HEK293 (cell line): ENCODE data around the gene KIF20A.

Experiments
- OSR2 ChIP-seq: fragments of 450-650 bp; formaldehyde crosslinking; IDR thresholded peaks from 2 replicates; pipeline ENCODE4 v1.5.1; 2016; ENCODE audit warnings: missing biosample characterization, missing genetic modification characterization
- OVOL3 ChIP-seq: fragments of 450-650 bp; formaldehyde crosslinking; IDR thresholded peaks from 2 replicates; pipeline ENCODE4 v1.5.1; 2016; ENCODE audit warnings: missing biosample characterization, missing genetic modification characterization
- PRDM10 ChIP-seq: fragments of 450-650 bp; formaldehyde crosslinking; IDR thresholded peaks from 2 replicates; pipeline ENCODE4 v1.5.1; 2016; ENCODE audit warnings: missing biosample characterization, missing genetic modification characterization
- SP3 ChIP-seq: fragments of 450-650 bp; formaldehyde crosslinking; IDR thresholded peaks from 2 replicates; pipeline ENCODE4 v1.5.1; 2016; ENCODE audit warnings: missing biosample characterization, missing genetic modification characterization
- ZBTB48 ChIP-seq: fragments of 450-650 bp; formaldehyde crosslinking; IDR thresholded peaks from 2 replicates; pipeline ENCODE4 v1.5.1; 2016; ENCODE audit warnings: missing biosample characterization, missing genetic modification characterization
- ZFHX2 ChIP-seq: fragments of 450-650 bp; formaldehyde crosslinking; conservative IDR thresholded peaks from 2 replicates; pipeline ENCODE4 v1.5.1; 2016; ENCODE audit warnings: missing biosample characterization, missing genetic modification characterization
- ZNF10 ChIP-seq: fragments of 450-650 bp; formaldehyde crosslinking; IDR thresholded peaks from 2 replicates; pipeline ENCODE4 v1.5.1; 2017; ENCODE audit warnings: missing biosample characterization, missing genetic modification characterization
- ZNF133 ChIP-seq: fragments of 450-650 bp; formaldehyde crosslinking; IDR thresholded peaks from 2 replicates; pipeline ENCODE4 v1.5.1; 2016; ENCODE audit warnings: missing biosample characterization, missing genetic modification characterization
- ZNF2 ChIP-seq: fragments of 450-650 bp; formaldehyde crosslinking; IDR thresholded peaks from 2 replicates; pipeline ENCODE4 v1.5.1; 2016; ENCODE audit warnings: missing biosample characterization, missing genetic modification characterization
- ZNF214 ChIP-seq: fragments of 450-650 bp; formaldehyde crosslinking; IDR thresholded peaks from 2 replicates; pipeline ENCODE4 v1.5.1; 2017; ENCODE audit warnings: missing biosample characterization, mild to moderate bottlenecking, missing genetic modification characterization, borderline replicate concordance
- ZNF223 ChIP-seq: fragments of 450-650 bp; formaldehyde crosslinking; IDR thresholded peaks from 2 replicates; pipeline ENCODE4 v1.5.1; 2016; ENCODE audit warnings: missing biosample characterization, missing genetic modification characterization
- ZNF248 ChIP-seq: fragments of 450-650 bp; formaldehyde crosslinking; IDR thresholded peaks from 2 replicates; pipeline ENCODE4 v1.5.1; 2017; ENCODE audit warnings: missing biosample characterization, missing genetic modification characterization
- ZNF266 ChIP-seq: fragments of 450-650 bp; formaldehyde crosslinking; IDR thresholded peaks from 2 replicates; pipeline ENCODE4 v1.5.1; 2016; ENCODE audit warnings: missing biosample characterization, missing genetic modification characterization, low read depth
- ZNF280C ChIP-seq: fragments of 450-650 bp; formaldehyde crosslinking; IDR thresholded peaks from 2 replicates; pipeline ENCODE4 v1.5.1; 2016; ENCODE audit warnings: missing biosample characterization, missing genetic modification characterization
- ZNF324 ChIP-seq: fragments of 450-650 bp; formaldehyde crosslinking; IDR thresholded peaks from 2 replicates; pipeline ENCODE4 v1.5.1; 2016; ENCODE audit warnings: missing biosample characterization, missing genetic modification characterization
- ZNF335 ChIP-seq: fragments of 450-650 bp; formaldehyde crosslinking; conservative IDR thresholded peaks from 2 replicates; pipeline ENCODE4 v1.5.1; 2016; ENCODE audit warnings: missing biosample characterization, missing genetic modification characterization
- ZNF354C ChIP-seq: fragments of 450-650 bp; formaldehyde crosslinking; IDR thresholded peaks from 2 replicates; pipeline ENCODE4 v1.5.1; 2016; ENCODE audit warnings: missing biosample characterization, missing genetic modification characterization, low read depth, borderline replicate concordance
- ZNF426 ChIP-seq: fragments of 450-650 bp; formaldehyde crosslinking; IDR thresholded peaks from 2 replicates; pipeline ENCODE4 v1.5.1; 2017; ENCODE audit warnings: missing biosample characterization, missing genetic modification characterization, mild to moderate bottlenecking, inconsistent platforms, moderate library complexity
- ZNF48 ChIP-seq: fragments of 450-650 bp; formaldehyde crosslinking; IDR thresholded peaks from 2 replicates; pipeline ENCODE4 v1.5.1; 2016; ENCODE audit warnings: missing biosample characterization, missing genetic modification characterization
- ZNF488 ChIP-seq: fragments of 450-650 bp; formaldehyde crosslinking; IDR thresholded peaks from 2 replicates; pipeline ENCODE4 v1.5.1; 2016; ENCODE audit warnings: missing biosample characterization, missing genetic modification characterization
- ZNF544 ChIP-seq: fragments of 450-650 bp; formaldehyde crosslinking; IDR thresholded peaks from 2 replicates; pipeline ENCODE4 v1.5.0; 2017; ENCODE audit warnings: missing biosample characterization, missing genetic modification characterization
- ZNF558 ChIP-seq: fragments of 450-650 bp; formaldehyde crosslinking; IDR thresholded peaks from 2 replicates; pipeline ENCODE4 v1.5.1; 2016; ENCODE audit warnings: missing biosample characterization, missing genetic modification characterization
- ZNF610 ChIP-seq: fragments of 450-650 bp; formaldehyde crosslinking; IDR thresholded peaks from 2 replicates; pipeline ENCODE4 v1.5.1; 2016; ENCODE audit warnings: missing biosample characterization, missing genetic modification characterization, borderline replicate concordance
- ZNF623 ChIP-seq: fragments of 450-650 bp; formaldehyde crosslinking; IDR thresholded peaks from 2 replicates; pipeline ENCODE4 v1.5.1; 2016; ENCODE audit warnings: missing biosample characterization, missing genetic modification characterization
- ZNF645 ChIP-seq: fragments of 450-650 bp; formaldehyde crosslinking; IDR thresholded peaks from 2 replicates; pipeline ENCODE4; 2016; ENCODE audit warnings: missing biosample characterization, missing genetic modification characterization
- ZNF664 ChIP-seq: fragments of 450-650 bp; formaldehyde crosslinking; IDR thresholded peaks from 2 replicates; pipeline ENCODE4 v1.5.1; 2016; ENCODE audit warnings: missing biosample characterization, missing genetic modification characterization
- ZNF677 ChIP-seq: fragments of 450-650 bp; IDR thresholded peaks from 2 replicates; pipeline ENCODE4 v1.5.0; 2018; ENCODE audit warnings: missing biosample characterization, mild to moderate bottlenecking, missing genetic modification characterization, moderate library complexity
- ZNF692 ChIP-seq: fragments of 450-650 bp; formaldehyde crosslinking; IDR thresholded peaks from 2 replicates; pipeline ENCODE4 v1.5.1; 2016; ENCODE audit warnings: missing biosample characterization, missing genetic modification characterization
- TF ChIP-seq, protein P1 (sequence below): fragments of 450-650 bp; formaldehyde crosslinking; IDR thresholded peaks from 2 replicates; pipeline ENCODE4 v1.5.1; 2016; ENCODE audit warnings: missing biosample characterization, missing genetic modification characterization
- TF ChIP-seq, protein P2 (sequence below): fragments of 450-650 bp; formaldehyde crosslinking; IDR thresholded peaks from 2 replicates; pipeline ENCODE4 v1.5.1; 2016; ENCODE audit warnings: missing biosample characterization, missing genetic modification characterization

KIF20A gene

DNA sequence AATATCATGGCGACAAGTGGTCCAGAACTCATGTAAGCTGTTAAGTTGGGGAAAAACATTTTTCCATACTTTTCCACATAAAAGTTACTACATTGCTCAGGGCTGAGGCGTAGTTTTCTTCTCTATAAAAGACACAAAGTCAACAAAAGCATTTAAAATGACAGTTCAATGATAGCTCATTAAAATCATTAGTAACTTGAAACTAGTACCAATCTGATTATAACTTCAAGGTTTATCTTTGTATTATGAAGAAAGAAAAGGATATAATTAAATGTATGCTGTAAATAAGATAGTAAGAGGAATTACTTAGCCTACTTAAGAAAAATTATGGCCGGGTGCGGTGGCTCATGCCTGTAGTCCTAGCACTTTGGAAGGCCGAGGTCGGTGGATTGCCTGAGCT lies 49.6 kb upstream of the KIF20A start (continued):
- TF ChIP-seq ZNF544 (tag by site-specific recombination): no peak
- no peak for TF ChIP-seq ZNF48 (tag by site-specific recombination)
- no peak for TF ChIP-seq ZNF335 (tag by site-specific recombination)
- TF ChIP-seq ZNF324 (tag by site-specific recombination): no peak
- peak; percentile 13; the same call in 1 of the 2 replicates for TF ChIP-seq ZNF10 (tag by site-specific recombination)
- no peak for TF ChIP-seq SP3 (tag by site-specific recombination)
- TF ChIP-seq ZNF664 (tag by site-specific recombination): no peak
- no peak for TF ChIP-seq ZNF354C
- TF ChIP-seq ZNF677 (tag by site-specific recombination): no peak
- TF ChIP-seq ZNF645 (tag by site-specific recombination): no peak
- TF ChIP-seq ZNF692 (tag by site-specific recombination): no peak
- no peak for TF ChIP-seq ZNF558
- no peak for TF ChIP-seq ZNF214 (tag by site-specific recombination)
- no peak for TF ChIP-seq ZNF133 (tag by site-specific recombination)
- no peak for TF ChIP-seq ZNF266 (tag by site-specific recombination)
- peak; percentile 66; the same call in 1 of the 2 replicates for TF ChIP-seq OVOL3 (tag by site-specific recombination)
- TF ChIP-seq, protein P1, sequence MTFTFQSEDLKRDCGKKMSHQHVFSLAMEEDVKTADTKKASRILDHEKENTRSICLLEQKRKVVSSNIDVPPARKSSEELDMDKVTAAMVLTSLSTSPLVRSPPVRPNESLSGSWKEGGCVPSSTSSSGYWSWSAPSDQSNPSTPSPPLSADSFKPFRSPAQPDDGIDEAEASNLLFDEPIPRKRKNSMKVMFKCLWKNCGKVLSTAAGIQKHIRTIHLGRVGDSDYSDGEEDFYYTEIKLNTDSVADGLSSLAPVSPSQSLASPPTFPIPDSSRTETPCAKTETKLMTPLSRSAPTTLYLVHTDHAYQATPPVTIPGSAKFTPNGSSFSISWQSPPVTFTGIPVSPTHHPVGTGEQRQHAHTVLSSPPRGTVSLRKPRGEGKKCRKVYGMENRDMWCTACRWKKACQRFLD: no peak
- TF ChIP-seq ZNF248 (tag by site-specific recombination): no peak
- no peak for TF ChIP-seq ZNF488
- no peak for TF ChIP-seq ZFHX2
- no peak for TF ChIP-seq ZBTB48
- peak; percentile 91 for TF ChIP-seq OSR2 (tag by site-specific recombination)
- TF ChIP-seq, protein P2, sequence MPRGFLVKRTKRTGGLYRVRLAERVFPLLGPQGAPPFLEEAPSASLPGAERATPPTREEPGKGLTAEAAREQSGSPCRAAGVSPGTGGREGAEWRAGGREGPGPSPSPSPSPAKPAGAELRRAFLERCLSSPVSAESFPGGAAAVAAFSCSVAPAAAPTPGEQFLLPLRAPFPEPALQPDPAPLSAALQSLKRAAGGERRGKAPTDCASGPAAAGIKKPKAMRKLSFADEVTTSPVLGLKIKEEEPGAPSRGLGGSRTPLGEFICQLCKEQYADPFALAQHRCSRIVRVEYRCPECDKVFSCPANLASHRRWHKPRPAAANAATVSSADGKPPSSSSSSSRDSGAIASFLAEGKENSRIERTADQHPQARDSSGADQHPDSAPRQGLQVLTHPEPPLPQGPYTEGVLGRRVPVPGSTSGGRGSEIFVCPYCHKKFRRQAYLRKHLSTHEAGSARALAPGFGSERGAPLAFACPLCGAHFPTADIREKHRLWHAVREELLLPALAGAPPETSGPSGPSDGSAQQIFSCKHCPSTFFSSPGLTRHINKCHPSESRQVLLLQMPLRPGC: peak; percentile 72; the same call in 1 of the 2 replicates
- peak; percentile 25; the same call in 1 of the 2 replicates for TF ChIP-seq ZNF610 (tag by site-specific recombination)
- no peak for TF ChIP-seq ZNF426 (tag by site-specific recombination)
- TF ChIP-seq PRDM10 (tag by site-specific recombination): no peak
- no peak for TF ChIP-seq ZNF223
- no peak for TF ChIP-seq ZNF2
- no peak for TF ChIP-seq ZNF280C (tag by site-specific recombination)
- TF ChIP-seq ZNF623 (tag by site-specific recombination): no peak
